Measurements from ENCODE around the gene CYSTM1. TPM values are rescaled to one million over a fixed set of nuclear protein-coding genes. Genes with fewer than 3 reads are reported as not detected.

The CYSTM1 gene
- total RNA-seq, 2 experiments from 2014 or later, result 21.4 to 36.7 TPM

- Histone ChIP-seq H2AFZ (ENCODE audit: low read length) (no peak overlapping the region), H3K27ac (ENCODE audit: low read depth, low read length, poor library complexity, severe bottlenecking) (no peak overlapping the region), H3K9me3 (ENCODE audit: low read length) (no peaks in the 10 kb centered on the region), H3K4me1 (ENCODE audit: insufficient read depth, low read length, poor library complexity, severe bottlenecking) (peaks cover under 1% of the 10 kb centered on the region), H3K4me3 (ENCODE audit: low read depth, low read length, poor library complexity, severe bottlenecking) (no peak overlapping the region), H3K79me2 (ENCODE audit: insufficient read depth, low read depth, low read length) (no peaks in the 10 kb centered on the region), H3K4me2 (ENCODE audit: low read length) (no peak overlapping the region), H3K36me3 (ENCODE audit: insufficient read depth, low read length) (no peaks in the 10 kb centered on the region), H4K20me1 (ENCODE audit: insufficient read depth, low read length) (no peaks in the 10 kb centered on the region), H3K9me2 (ENCODE audit: insufficient read depth, low read length) (no peaks in the 10 kb centered on the region)
- ChIA-PET CTCF (ENCODE audit: unreplicated experiment) (no interaction called here), POLR2A (no interaction called here)
- intact Hi-C loops (cut with micrococcal nuclease; ENCODE audit: unreplicated experiment), result no loop called here
- TF ChIP-seq CTCF (conservative IDR thresholded peaks at IDR 0.05; ENCODE audit: low read length), result no peak
- TF ChIP-seq EZH2phosphoT487 (IDR thresholded peaks at IDR 0.05; ENCODE audit: borderline replicate concordance, low read depth, low read length), result no peak
- DNase-seq (ENCODE audit: low spot score), result no peak
- BruUV-seq (replicated peaks), result no TSS peak
These were observed 48.5 kb upstream of the CYSTM1 start for GRCh38 chr5:140126315-140127012.

- ChIA-PET CTCF (ENCODE audit: unreplicated experiment) (no interaction called here), POLR2A (no interaction called here)
- Histone ChIP-seq H3K4me3 (ENCODE audit: low read depth, low read length, poor library complexity, severe bottlenecking) (no peak overlapping the region), H3K9me2 (ENCODE audit: insufficient read depth, low read length) (no peaks in the 10 kb centered on the region), H3K4me2 (ENCODE audit: low read length) (no peak overlapping the region), H3K36me3 (ENCODE audit: insufficient read depth, low read length) (no peaks in the 10 kb centered on the region), H3K27ac (ENCODE audit: low read depth, low read length, poor library complexity, severe bottlenecking) (no peak overlapping the region), H3K4me1 (ENCODE audit: insufficient read depth, low read length, poor library complexity, severe bottlenecking) (peaks cover 8% of the 10 kb centered on the region), H4K20me1 (ENCODE audit: insufficient read depth, low read length) (no peaks in the 10 kb centered on the region), H3K9me3 (ENCODE audit: low read length) (no peaks in the 10 kb centered on the region), H2AFZ (ENCODE audit: low read length) (no peak overlapping the region), H3K79me2 (ENCODE audit: insufficient read depth, low read depth, low read length) (no peaks in the 10 kb centered on the region)
- DNase-seq (ENCODE audit: low spot score), result no peak
- intact Hi-C loops (cut with micrococcal nuclease; ENCODE audit: unreplicated experiment), result no loop called here
- no peak for TF ChIP-seq EZH2phosphoT487 (IDR thresholded peaks at IDR 0.05; ENCODE audit: borderline replicate concordance, low read depth, low read length)
- no peak for TF ChIP-seq CTCF (conservative IDR thresholded peaks at IDR 0.05; ENCODE audit: low read length)
- BruUV-seq (replicated peaks), result no TSS peak
These were observed 46.6 kb upstream of the CYSTM1 start for GRCh38 chr5:140128376-140128775.

- no peak for DNase-seq (ENCODE audit: low spot score)
- Histone ChIP-seq H3K79me2 (ENCODE audit: insufficient read depth, low read depth, low read length) (no peaks in the 10 kb centered on the region), H3K4me1 (ENCODE audit: insufficient read depth, low read length, poor library complexity, severe bottlenecking) (peaks cover 8% of the 10 kb centered on the region), H3K36me3 (ENCODE audit: insufficient read depth, low read length) (no peaks in the 10 kb centered on the region), H4K20me1 (ENCODE audit: insufficient read depth, low read length) (no peaks in the 10 kb centered on the region), H3K9me3 (ENCODE audit: low read length) (no peaks in the 10 kb centered on the region), H3K4me3 (ENCODE audit: low read depth, low read length, poor library complexity, severe bottlenecking) (no peak overlapping the region), H2AFZ (ENCODE audit: low read length) (no peak overlapping the region), H3K9me2 (ENCODE audit: insufficient read depth, low read length) (no peaks in the 10 kb centered on the region), H3K4me2 (ENCODE audit: low read length) (no peak overlapping the region), H3K27ac (ENCODE audit: low read depth, low read length, poor library complexity, severe bottlenecking) (no peak overlapping the region)
- ChIA-PET CTCF (ENCODE audit: unreplicated experiment) (no interaction called here), POLR2A (interaction anchor here (1.6 kb wide), 1 partner anchor 8 kb away, joined by 3 read pairs; no protein-coding TSS in a partner anchor)
- intact Hi-C loops (cut with micrococcal nuclease; ENCODE audit: unreplicated experiment), result no loop called here
- TF ChIP-seq CTCF (conservative IDR thresholded peaks at IDR 0.05; ENCODE audit: low read length) (no peak), EZH2phosphoT487 (IDR thresholded peaks at IDR 0.05; ENCODE audit: borderline replicate concordance, low read depth, low read length) (no peak)
- no TSS peak for BruUV-seq (replicated peaks)
These were observed 43.8 kb upstream of the CYSTM1 start for GRCh38 chr5:140130949-140131733.
